Stimulated activated CD4-positive, alpha-beta T cell treated with anti-CD3 and anti-CD28 coated beads, Interleukin-2, amount 100 ng/mL, for 48 hours (primary cell): ENCODE results near the gene PLXNA4.

ENCODE experiments used
- DNase-seq, 2 donors: peaks; one replicate each; pipeline ENCODE4 v3.0.0-alpha.2; 2020

The PLXNA4 gene

GRCh38 chr7:132097550-132098134 lies 478.6 kb downstream of the PLXNA4 start:
- DNase-seq: no peak

GRCh38 chr7:132095111-132095765 lies 481.0 kb downstream of the PLXNA4 start:
- no peak for DNase-seq

- no peak for DNase-seq
Observed at GRCh38 chr7:132092106-132092505, 484.2 kb downstream of the PLXNA4 start.

GRCh38 chr7:132091706-132092105 lies 484.6 kb downstream of the PLXNA4 start:
- DNase-seq: no peak

- DNase-seq: no peak
Observed at GRCh38 chr7:132090444-132090843, 485.8 kb downstream of the PLXNA4 start.

- no peak for DNase-seq
Observed at GRCh38 chr7:132089356-132089755, 486.9 kb downstream of the PLXNA4 start.

- no peak for DNase-seq
Observed at GRCh38 chr7:132087421-132087820, 488.8 kb downstream of the PLXNA4 start.

- DNase-seq: no peak
Observed at GRCh38 chr7:132084776-132085388, 491.4 kb downstream of the PLXNA4 start.

GRCh38 chr7:132083537-132084123 lies 492.6 kb downstream of the PLXNA4 start:
- DNase-seq: no peak

- DNase-seq: no peak
Observed at GRCh38 chr7:132083126-132083525, 493.1 kb downstream of the PLXNA4 start.

- DNase-seq: no peak
Observed at GRCh38 chr7:132082394-132082793, 493.9 kb downstream of the PLXNA4 start.

GRCh38 chr7:132081686-132082085 lies 494.6 kb downstream of the PLXNA4 start:
- DNase-seq: no peak

GRCh38 chr7:132080967-132081668 lies 495.2 kb downstream of the PLXNA4 start:
- no peak for DNase-seq

GRCh38 chr7:132080467-132080866 lies 495.8 kb downstream of the PLXNA4 start:
- no peak for DNase-seq

- DNase-seq: no peak
Observed at GRCh38 chr7:132078891-132079735, 497.2 kb downstream of the PLXNA4 start.

- DNase-seq: no peak
Observed at GRCh38 chr7:132077971-132078685, 498.1 kb downstream of the PLXNA4 start.

GRCh38 chr7:132076301-132077035 lies 499.8 kb downstream of the PLXNA4 start:
- no peak for DNase-seq

GRCh38 chr7:132075515-132075914 lies 500.8 kb downstream of the PLXNA4 start:
- no peak for DNase-seq

- no peak for DNase-seq
Observed at GRCh38 chr7:132073920-132074589, 502.2 kb downstream of the PLXNA4 start.
